Chondrocyte (in vitro differentiated cells): ENCODE measurements around the gene SOX6. TPM values are rescaled to one million over a fixed set of nuclear protein-coding genes. Genes with fewer than 3 reads are reported as not detected.

Experiments used
- DNase-seq: peaks from one replicate; pipeline ENCODE4 v3.0.0; 2021; ENCODE audit warnings: mixed read lengths, low spot score
- H3K27ac Mint-ChIP-seq: one replicate; pipeline ENCODE4 v1.8.0; 2021; ENCODE audit warnings: mild to moderate bottlenecking, moderate library complexity, mixed read lengths; ENCODE audit not compliant: unreplicated experiment
- H3K27me3 Mint-ChIP-seq: 2 replicates; pipeline ENCODE4 v1.8.0; 2021; ENCODE audit warnings: low read depth, mixed read lengths
- H3K36me3 Mint-ChIP-seq: 2 replicates; pipeline ENCODE4 v1.8.0; 2021; ENCODE audit warnings: low read depth, mixed read lengths
- H3K4me1 Mint-ChIP-seq: 2 replicates; pipeline ENCODE4 v1.8.0; 2021; ENCODE audit warnings: low read depth, mild to moderate bottlenecking, mixed read lengths
- H3K4me3 Mint-ChIP-seq: one replicate; pipeline ENCODE4 v1.8.0; 2021; ENCODE audit warnings: mild to moderate bottlenecking, moderate library complexity, mixed read lengths; ENCODE audit not compliant: unreplicated experiment
- H3K9me3 Mint-ChIP-seq: 2 replicates; pipeline ENCODE4 v1.8.0; 2021; ENCODE audit warnings: low read depth, mixed read lengths
- total RNA-seq: library from RNA; stranded (reverse); gene quantifications from 3 replicates; pipeline ENCODE4 v1.2.1, GENCODE V29; 2021
- TF ChIP-seq, protein P1 (sequence below): fragments of 200-600 bp; sonication (generic); IDR thresholded peaks from 2 replicates; pipeline ENCODE4 v1.5.0; 2021; ENCODE audit warnings: antibody characterized with exemption, mild to moderate bottlenecking, moderate library complexity

The SOX6 gene
- total RNA-seq, 1 donor from 2014 or later: 29.9 TPM

- no peak overlapping the region for H3K4me3 Mint-ChIP-seq
- TF ChIP-seq, protein P1, sequence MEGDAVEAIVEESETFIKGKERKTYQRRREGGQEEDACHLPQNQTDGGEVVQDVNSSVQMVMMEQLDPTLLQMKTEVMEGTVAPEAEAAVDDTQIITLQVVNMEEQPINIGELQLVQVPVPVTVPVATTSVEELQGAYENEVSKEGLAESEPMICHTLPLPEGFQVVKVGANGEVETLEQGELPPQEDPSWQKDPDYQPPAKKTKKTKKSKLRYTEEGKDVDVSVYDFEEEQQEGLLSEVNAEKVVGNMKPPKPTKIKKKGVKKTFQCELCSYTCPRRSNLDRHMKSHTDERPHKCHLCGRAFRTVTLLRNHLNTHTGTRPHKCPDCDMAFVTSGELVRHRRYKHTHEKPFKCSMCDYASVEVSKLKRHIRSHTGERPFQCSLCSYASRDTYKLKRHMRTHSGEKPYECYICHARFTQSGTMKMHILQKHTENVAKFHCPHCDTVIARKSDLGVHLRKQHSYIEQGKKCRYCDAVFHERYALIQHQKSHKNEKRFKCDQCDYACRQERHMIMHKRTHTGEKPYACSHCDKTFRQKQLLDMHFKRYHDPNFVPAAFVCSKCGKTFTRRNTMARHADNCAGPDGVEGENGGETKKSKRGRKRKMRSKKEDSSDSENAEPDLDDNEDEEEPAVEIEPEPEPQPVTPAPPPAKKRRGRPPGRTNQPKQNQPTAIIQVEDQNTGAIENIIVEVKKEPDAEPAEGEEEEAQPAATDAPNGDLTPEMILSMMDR: no peak
- no peaks in the 10 kb centered on the region for H3K27me3 Mint-ChIP-seq
- H3K36me3 Mint-ChIP-seq: peaks cover 5% of the 10 kb centered on the region
- DNase-seq: no peak
- peak overlapping the region; percentile 98 for H3K27ac Mint-ChIP-seq
- H3K9me3 Mint-ChIP-seq: no peaks in the 10 kb centered on the region
- H3K4me1 Mint-ChIP-seq: peaks cover 42% of the 10 kb centered on the region
These were observed 386.5 kb downstream of the SOX6 start for GRCh38 chr11:15969701-15970329.

DNA sequence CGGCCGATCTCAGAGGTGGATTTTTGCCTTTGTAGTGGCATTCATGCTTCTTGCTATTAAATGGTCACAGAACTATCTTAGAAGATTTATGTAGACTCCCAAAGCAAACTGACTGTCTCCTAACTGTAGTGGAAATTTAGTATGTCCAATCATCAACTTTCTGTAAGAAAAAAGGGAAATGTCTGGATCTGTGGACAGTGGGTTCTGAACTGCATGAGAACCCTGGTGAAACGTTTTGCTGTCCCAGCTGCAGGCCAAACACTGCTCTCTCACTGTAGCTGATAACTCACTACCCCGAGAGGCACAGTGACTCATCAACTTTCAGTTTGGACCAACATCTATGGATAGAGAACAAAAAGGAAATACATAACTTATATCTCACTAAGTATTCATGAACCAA lies 387.1 kb downstream of the SOX6 start:
- H3K4me3 Mint-ChIP-seq: peak overlapping the region; percentile 42
- TF ChIP-seq, protein P1: no peak
- H3K27ac Mint-ChIP-seq: peak overlapping the region; percentile 98
- H3K9me3 Mint-ChIP-seq: no peaks in the 10 kb centered on the region
- DNase-seq: no peak
- H3K4me1 Mint-ChIP-seq: peaks cover 47% of the 10 kb centered on the region
- H3K36me3 Mint-ChIP-seq: peaks cover 5% of the 10 kb centered on the region
- no peaks in the 10 kb centered on the region for H3K27me3 Mint-ChIP-seq

DNA sequence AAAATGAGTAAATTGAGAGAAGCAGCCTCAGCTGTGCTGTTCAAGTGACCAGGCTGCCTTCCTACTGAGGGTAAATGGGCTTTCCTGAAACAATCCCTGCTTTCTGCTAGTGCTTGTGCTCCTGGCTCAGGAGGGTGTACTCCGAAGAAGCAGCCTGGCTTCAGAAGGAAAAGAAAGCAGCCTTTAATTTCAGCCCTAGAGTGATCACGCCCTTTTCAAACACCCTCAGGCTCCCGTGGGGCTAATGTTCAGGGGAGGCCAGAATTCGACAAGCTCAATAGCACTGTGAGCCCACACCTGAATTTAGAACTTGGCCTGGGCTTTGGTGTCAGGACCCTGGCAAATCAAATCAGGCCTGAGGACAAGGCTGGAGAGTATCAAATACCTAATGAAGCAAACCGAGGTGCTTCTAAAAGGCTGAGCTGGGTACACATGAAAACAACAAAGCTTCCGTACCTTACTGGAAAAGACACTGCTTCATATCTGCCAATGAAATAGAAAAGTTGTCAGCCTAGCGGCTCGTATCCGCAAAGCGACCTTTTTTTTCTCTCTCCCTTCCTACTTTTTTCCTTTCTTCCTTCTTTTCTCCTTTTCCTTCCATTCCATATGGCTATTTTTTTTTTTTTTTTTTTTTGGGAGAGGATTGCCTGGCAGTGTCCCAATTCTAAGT lies 387.8 kb downstream of the SOX6 start:
- no peak for DNase-seq

DNA sequence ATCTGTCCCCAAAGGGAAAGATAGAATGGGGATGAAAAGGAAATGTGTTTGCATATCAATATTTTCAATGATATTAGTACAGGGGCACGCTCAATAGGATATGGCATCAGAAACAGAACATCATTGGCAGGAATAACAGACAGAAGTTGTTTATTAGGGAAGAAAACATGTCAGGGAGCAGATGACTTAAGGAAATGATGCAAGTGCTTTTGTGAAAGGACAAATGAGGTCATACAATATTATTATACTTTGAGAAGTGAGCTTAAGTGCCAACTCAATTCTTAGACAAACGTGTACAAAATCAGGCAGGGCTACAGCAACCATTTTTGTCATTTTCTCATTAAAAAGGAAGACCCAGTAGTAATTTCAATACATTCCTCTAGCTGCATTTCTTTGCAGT lies 388.4 kb downstream of the SOX6 start:
- DNase-seq: no peak
- TF ChIP-seq, protein P1: no peak

More for the DNA sequence above, 387.8 kb downstream of the SOX6 start:
- Mint-ChIP-seq H3K36me3 (peaks cover 5% of the 10 kb centered on the region), H3K4me1 (peaks cover 50% of the 10 kb centered on the region), H3K9me3 (no peaks in the 10 kb centered on the region), H3K4me3 (peak overlapping the region; percentile 37), H3K27me3 (no peaks in the 10 kb centered on the region), H3K27ac (peak overlapping the region; percentile 98)
- TF ChIP-seq, protein P1: no peak

DNA sequence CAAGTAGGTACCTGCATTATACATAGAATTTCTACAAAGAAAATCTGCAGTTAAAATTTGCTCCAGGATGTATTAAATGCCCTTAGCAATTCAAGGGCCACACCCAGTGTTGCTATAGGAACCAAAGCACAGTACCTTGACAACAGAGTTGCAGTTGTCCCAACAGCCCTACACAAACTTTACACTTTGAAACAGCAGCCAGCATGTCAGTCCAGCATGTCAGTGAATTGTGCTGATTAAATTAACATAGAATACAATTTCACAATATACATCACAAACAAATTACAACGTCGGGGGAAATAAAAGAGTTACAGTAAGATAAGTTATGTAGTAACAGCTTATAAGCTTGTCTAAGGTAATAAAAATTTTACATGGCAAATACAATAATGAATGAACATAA lies 389.2 kb downstream of the SOX6 start:
- Mint-ChIP-seq H3K36me3 (peaks cover 3% of the 10 kb centered on the region), H3K27ac (peak overlapping the region; percentile 87), H3K4me1 (peaks cover 50% of the 10 kb centered on the region), H3K9me3 (no peaks in the 10 kb centered on the region), H3K4me3 (no peak overlapping the region), H3K27me3 (no peaks in the 10 kb centered on the region)
- TF ChIP-seq, protein P1: no peak
- no peak for DNase-seq

More for the DNA sequence above, 388.4 kb downstream of the SOX6 start:
- Mint-ChIP-seq H3K27me3 (no peaks in the 10 kb centered on the region), H3K27ac (peak overlapping the region; percentile 98), H3K4me1 (peaks cover 50% of the 10 kb centered on the region), H3K4me3 (no peak overlapping the region), H3K9me3 (no peaks in the 10 kb centered on the region), H3K36me3 (peaks cover 5% of the 10 kb centered on the region)
